GM12872 (cell line): Measurements from ENCODE around the gene ZBTB3.

Experiments
- TF ChIP-seq, protein P1 (sequence below): IDR thresholded peaks from 3 replicates; pipeline ENCODE4 v1.5.1; 2011; ENCODE audit warnings: low read depth, mild to moderate bottlenecking, low read length, moderate library complexity; ENCODE audit not compliant: insufficient read depth

The ZBTB3 gene

GRCh38 chr11:62709247-62710000, 44.5 kb downstream of the ZBTB3 start:
- TF ChIP-seq, protein P1, sequence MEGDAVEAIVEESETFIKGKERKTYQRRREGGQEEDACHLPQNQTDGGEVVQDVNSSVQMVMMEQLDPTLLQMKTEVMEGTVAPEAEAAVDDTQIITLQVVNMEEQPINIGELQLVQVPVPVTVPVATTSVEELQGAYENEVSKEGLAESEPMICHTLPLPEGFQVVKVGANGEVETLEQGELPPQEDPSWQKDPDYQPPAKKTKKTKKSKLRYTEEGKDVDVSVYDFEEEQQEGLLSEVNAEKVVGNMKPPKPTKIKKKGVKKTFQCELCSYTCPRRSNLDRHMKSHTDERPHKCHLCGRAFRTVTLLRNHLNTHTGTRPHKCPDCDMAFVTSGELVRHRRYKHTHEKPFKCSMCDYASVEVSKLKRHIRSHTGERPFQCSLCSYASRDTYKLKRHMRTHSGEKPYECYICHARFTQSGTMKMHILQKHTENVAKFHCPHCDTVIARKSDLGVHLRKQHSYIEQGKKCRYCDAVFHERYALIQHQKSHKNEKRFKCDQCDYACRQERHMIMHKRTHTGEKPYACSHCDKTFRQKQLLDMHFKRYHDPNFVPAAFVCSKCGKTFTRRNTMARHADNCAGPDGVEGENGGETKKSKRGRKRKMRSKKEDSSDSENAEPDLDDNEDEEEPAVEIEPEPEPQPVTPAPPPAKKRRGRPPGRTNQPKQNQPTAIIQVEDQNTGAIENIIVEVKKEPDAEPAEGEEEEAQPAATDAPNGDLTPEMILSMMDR, result no peak

DNA sequence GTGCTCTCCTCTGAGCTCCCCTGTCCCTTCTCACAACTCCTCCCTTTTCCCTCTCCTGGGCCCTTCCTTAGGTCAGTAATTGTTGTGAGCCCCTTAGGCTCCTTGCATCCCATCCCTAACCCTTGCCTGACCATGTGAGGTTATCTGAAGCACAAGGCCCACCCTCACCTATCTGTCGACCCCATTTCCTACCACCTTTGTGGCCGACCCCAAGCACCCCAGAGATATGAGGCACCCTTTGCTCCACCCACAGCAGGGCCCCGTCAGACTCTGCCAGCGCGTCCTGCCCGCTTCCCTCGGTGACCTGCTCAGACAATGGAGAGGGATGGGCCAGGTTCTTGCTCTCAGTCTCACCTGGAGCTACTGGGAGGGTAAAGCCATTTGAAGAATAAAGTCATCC, 45.2 kb downstream of the ZBTB3 start:
- TF ChIP-seq, protein P1, result no peak

DNA sequence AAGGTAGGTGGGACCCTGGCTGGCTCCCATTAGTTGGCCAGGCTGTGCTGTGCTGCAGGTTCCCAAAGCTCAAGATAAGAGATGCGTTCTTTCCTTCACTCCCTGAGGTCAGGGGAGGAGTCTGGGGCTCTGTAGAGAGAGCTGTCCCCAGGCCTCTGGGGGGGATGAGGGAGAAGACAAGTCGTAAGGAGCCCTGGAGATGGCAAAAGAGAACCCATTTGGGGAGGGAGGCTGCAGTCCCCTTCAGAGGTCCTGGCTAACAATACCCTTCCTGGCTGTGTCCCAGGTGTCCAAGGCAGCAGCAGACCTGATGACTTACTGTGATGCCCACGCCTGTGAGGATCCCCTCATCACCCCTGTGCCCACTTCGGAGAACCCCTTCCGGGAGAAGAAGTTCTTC, 45.6 kb downstream of the ZBTB3 start:
- TF ChIP-seq, protein P1, result no peak

DNA sequence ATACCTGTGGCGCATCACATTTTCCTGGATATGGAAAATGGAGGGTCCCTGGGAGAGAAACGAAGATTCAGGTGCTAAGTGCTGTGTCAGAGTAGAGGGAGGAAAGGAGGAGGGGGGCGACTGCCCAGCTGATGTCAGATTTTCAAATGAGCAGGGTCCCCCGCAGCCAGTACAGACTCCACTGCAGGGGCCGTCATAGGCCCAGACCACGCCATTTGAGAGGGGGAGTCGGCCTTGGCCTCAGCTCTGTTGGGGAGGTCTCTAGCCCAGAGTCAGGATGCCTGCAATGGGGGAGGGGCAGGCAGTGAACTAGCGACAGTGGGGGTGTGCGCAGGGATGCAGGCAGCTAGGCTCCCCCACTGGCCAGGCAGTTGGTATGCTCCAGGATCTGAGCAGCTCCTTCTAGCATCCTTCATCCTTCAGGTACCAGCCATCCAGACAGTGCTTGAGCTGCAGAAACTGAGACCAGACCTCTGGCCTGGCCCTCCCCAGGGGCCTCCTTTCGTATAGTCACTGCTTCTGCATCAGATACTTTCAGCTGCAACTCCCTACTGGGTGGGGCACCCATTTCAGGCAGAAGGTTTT, 46.6 kb downstream of the ZBTB3 start, which contains the start of the genes BSCL2 and GNG3:
Gene BSCL2, minus strand, starts transcription at position 148 of the 585 bp plus-strand sequence. CDS start 229 bp downstream, outside the sequence.
Gene GNG3, plus strand, starts transcription at position 400 of the 585 bp plus-strand sequence. CDS start 620 bp downstream, outside the sequence.
- TF ChIP-seq, protein P1, result no peak

DNA sequence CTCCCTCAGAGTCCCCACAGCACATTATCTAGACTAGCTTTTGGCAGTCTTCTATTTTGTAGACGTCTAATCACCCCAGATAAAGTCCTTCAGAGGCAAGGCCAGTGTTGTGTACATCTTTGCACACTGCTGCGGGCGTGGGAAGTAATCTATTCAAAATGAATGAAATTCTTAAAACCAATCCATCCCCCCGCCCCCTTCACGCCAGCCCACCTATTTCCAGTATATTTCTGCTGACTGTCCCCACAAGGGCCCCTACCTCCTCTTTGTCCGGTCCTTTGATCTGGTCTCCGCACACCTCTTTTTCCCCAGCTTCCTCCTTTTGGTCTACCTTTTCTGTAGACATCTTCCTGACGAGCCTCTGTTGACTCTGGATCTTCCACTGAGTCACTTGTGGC, 47.1 kb downstream of the ZBTB3 start:
- TF ChIP-seq, protein P1, result no peak

DNA sequence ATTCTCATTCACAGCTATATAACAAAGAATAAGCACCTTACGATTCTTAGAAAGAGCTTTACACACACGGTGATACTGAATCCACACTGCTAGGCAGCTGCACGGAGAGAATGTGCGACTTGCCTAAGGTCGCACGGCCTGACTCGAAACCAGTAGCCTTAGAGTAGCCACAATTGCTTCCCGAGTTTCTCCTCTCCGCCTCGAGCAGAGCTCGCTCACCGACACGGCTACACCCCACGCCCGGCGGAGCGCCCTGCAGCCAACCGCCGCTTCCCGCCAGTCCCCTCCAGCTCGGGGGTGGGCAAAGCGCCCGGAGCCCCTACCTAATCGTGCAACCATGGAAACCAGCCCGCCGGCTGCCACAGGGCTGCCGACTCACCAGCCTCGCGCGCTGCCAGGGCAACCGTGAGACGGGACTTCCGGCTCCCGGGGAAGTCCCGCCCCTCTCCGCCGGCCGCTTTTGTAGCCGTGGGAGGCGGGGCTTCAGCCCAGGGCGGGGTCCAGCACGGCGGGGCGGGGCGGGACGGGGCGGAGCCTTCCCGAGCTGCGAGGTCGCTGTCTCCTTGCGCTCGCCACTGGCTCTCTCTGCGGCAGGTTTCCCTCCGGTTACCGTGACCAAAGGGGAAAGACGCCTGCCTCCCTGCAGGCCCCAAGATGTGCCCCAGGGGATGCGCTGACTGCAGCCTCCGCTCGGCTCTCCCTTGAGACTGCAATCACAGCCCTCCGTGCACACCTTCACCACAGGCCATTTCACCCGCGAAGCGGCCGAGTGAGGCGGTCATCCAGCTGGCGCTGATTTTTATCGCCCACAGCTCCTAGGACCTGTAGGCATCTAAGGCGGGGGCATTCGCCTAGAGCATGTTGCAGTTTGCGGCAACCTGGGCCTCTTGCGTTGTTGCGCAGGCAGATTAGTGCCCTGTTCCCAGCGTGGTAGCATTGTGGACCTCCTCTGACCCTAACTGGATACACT, 47.8 kb downstream of the ZBTB3 start:
- TF ChIP-seq, protein P1, result no peak

GRCh38 chr11:62705413-62705812, 48.5 kb downstream of the ZBTB3 start:
- TF ChIP-seq, protein P1, result no peak
